ENCODE results near the gene CDC23.
A peak's percentile ranks its signal among the peaks of the same experiment; 100 is the strongest.
"Not testable (repeated sequence)": the region's sequence is repeated elsewhere in the genome, so short reads cannot be mapped to it uniquely, and the experiment has no call there.

CDC23 gene

GRCh38 chr5:138212828-138213160, 329 bp downstream of the CDC23 start:
- Histone ChIP-seq H3K79me2 (ENCODE audit: control insufficient read depth, low read length) (peaks cover 54% of the 10 kb centered on the region), H3K27ac (ENCODE audit: low read depth, low read length) (peak overlapping the region; percentile 25), H3K27me3 (ENCODE audit: control insufficient read depth, low read length) (no peaks in the 10 kb centered on the region), H3K9me3 (ENCODE audit: control insufficient read depth, insufficient read depth, low read length) (no peaks in the 10 kb centered on the region), H3K4me2 (ENCODE audit: low read length) (peak overlapping the region; percentile 74), H3K4me1 (ENCODE audit: control insufficient read depth, low read length) (peaks cover 18% of the 10 kb centered on the region), H3K9me2 (replicated peaks; ENCODE audit: control insufficient read depth, low read length) (no peaks in the 10 kb centered on the region), H3K36me3 (ENCODE audit: control insufficient read depth, low read length) (peaks cover 28% of the 10 kb centered on the region), H3F3A (ENCODE audit: control insufficient read depth, insufficient read depth) (peaks cover 2% of the 10 kb centered on the region; the same call in 1 of the 2 replicates), H3K4me3 (ENCODE audit: low read length) (peak overlapping the region; percentile 95), H4K20me1 (ENCODE audit: control insufficient read depth, insufficient read depth, low read depth, low read length) (no peaks in the 10 kb centered on the region)
- TF ChIP-seq CTCF (IDR thresholded peaks at IDR 0.05; ENCODE audit: low read depth, low read length, poor library complexity, severe bottlenecking) (no peak), EZH2phosphoT487 (IDR thresholded peaks at IDR 0.05; ENCODE audit: borderline replicate concordance, low read length) (no peak)

DNA sequence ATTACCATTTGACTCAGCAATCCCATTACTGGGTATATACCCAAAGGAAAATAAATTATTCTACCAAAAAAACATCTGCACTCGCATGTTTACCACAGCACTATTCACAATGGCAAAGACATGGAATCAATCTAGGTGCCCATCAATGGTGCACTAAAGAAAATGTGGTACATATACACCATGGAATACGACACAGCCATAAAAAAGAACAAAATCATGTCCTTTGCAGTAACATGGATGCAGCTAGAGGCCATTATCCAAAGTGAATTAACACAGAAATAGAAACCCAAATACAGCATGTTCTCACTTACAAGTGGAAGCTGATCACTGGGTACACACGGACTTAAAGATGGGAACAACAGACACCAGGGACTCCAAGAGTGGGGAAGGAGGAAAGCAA, 2.1 kb downstream of the CDC23 start:
- H3K79me2 ChIP-seq (ENCODE audit: control insufficient read depth, low read length), result peaks cover 61% of the 10 kb centered on the region

GRCh38 chr5:138193859-138194258, 19.3 kb downstream of the CDC23 start:
- H3K79me2 ChIP-seq (ENCODE audit: control insufficient read depth, low read length); H3K4me3 ChIP-seq (ENCODE audit: low read length); H3K4me2 ChIP-seq (ENCODE audit: low read length); H3F3A ChIP-seq (ENCODE audit: control insufficient read depth, insufficient read depth); H3K4me1 ChIP-seq (ENCODE audit: control insufficient read depth, low read length); H3K9me2 ChIP-seq (replicated peaks; ENCODE audit: control insufficient read depth, low read length); H4K20me1 ChIP-seq (ENCODE audit: control insufficient read depth, insufficient read depth, low read depth, low read length); H3K27me3 ChIP-seq (ENCODE audit: control insufficient read depth, low read length); H3K27ac ChIP-seq (ENCODE audit: low read depth, low read length); H3K9me3 ChIP-seq (ENCODE audit: control insufficient read depth, insufficient read depth, low read length): not testable (repeated sequence)
- H3K36me3 ChIP-seq (ENCODE audit: control insufficient read depth, low read length), result peaks cover 74% of the 10 kb centered on the region

More for the DNA sequence above, 2.1 kb downstream of the CDC23 start:
- TF ChIP-seq CTCF (IDR thresholded peaks at IDR 0.05; ENCODE audit: low read depth, low read length, poor library complexity, severe bottlenecking) (no peak), EZH2phosphoT487 (IDR thresholded peaks at IDR 0.05; ENCODE audit: borderline replicate concordance, low read length) (no peak)
- Histone ChIP-seq H3K9me2 (replicated peaks; ENCODE audit: control insufficient read depth, low read length) (no peaks in the 10 kb centered on the region), H3K4me3 (ENCODE audit: low read length) (no peak overlapping the region), H3K27me3 (ENCODE audit: control insufficient read depth, low read length) (no peaks in the 10 kb centered on the region), H3K4me1 (ENCODE audit: control insufficient read depth, low read length) (peaks cover 18% of the 10 kb centered on the region), H3K4me2 (ENCODE audit: low read length) (no peak overlapping the region), H3K36me3 (ENCODE audit: control insufficient read depth, low read length) (peaks cover 34% of the 10 kb centered on the region), H3K27ac (ENCODE audit: low read depth, low read length) (no peak overlapping the region), H3K9me3 (ENCODE audit: control insufficient read depth, insufficient read depth, low read length) (no peaks in the 10 kb centered on the region), H4K20me1 (ENCODE audit: control insufficient read depth, insufficient read depth, low read depth, low read length) (no peaks in the 10 kb centered on the region), H3F3A (ENCODE audit: control insufficient read depth, insufficient read depth) (no peaks in the 10 kb centered on the region)

DNA sequence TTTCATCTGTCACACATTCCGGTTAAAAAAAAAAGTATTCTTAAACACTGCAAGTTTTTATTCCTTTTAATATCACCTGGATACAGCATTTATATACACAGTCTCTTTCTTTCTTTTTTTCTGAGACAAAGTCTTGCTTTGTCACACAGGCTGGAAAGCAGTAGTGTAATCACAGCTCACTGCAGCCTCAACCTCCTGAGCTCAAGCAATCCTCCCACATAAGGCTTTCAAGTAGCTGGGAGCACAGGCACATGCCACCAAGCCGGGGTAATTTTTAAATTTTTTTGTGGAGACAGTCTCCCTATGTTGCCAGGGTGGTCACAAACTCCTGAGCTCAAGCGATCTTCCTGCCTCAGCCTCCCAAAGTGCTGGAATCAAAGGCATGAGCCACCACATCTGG, 20.3 kb downstream of the CDC23 start:
- Histone ChIP-seq H4K20me1 (ENCODE audit: control insufficient read depth, insufficient read depth, low read depth, low read length) (no peaks in the 10 kb centered on the region), H3K4me2 (ENCODE audit: low read length) (no peak overlapping the region), H3F3A (ENCODE audit: control insufficient read depth, insufficient read depth) (peaks cover 18% of the 10 kb centered on the region), H3K36me3 (ENCODE audit: control insufficient read depth, low read length) (peaks cover 74% of the 10 kb centered on the region), H3K27ac (ENCODE audit: low read depth, low read length) (no peak overlapping the region), H3K4me1 (ENCODE audit: control insufficient read depth, low read length) (peaks cover 9% of the 10 kb centered on the region), H3K79me2 (ENCODE audit: control insufficient read depth, low read length) (no peaks in the 10 kb centered on the region), H3K9me3 (ENCODE audit: control insufficient read depth, insufficient read depth, low read length) (no peaks in the 10 kb centered on the region), H3K4me3 (ENCODE audit: low read length) (no peak overlapping the region), H3K27me3 (ENCODE audit: control insufficient read depth, low read length) (no peaks in the 10 kb centered on the region), H3K9me2 (replicated peaks; ENCODE audit: control insufficient read depth, low read length) (no peaks in the 10 kb centered on the region)
- no peak for TF ChIP-seq CTCF (IDR thresholded peaks at IDR 0.05; ENCODE audit: low read depth, low read length, poor library complexity, severe bottlenecking)
- TF ChIP-seq EZH2phosphoT487 (IDR thresholded peaks at IDR 0.05; ENCODE audit: borderline replicate concordance, low read length), result no peak

Measured in DOHH2 (cell line).